HFF-Myc (cell line): ENCODE data around the gene HIVEP3.

Experiments used
- DNase-seq: peaks from one replicate; pipeline ENCODE4 v3.0.0-alpha.2; 2011; ENCODE audit warnings: low read depth; ENCODE audit errors: extremely low read depth
- H3K4me3 ChIP-seq: replicated peaks from 2 replicates; pipeline ENCODE4 v1.5.1; 2011; ENCODE audit warnings: low read depth, mild to moderate bottlenecking, control low read depth, low read length
- TF ChIP-seq, protein P1 (sequence below): IDR thresholded peaks from 2 replicates; pipeline ENCODE4 v1.5.1; 2012; ENCODE audit warnings: mild to moderate bottlenecking, low read depth, low read length, control low read depth; ENCODE audit errors: missing control alignments

Gene HIVEP3

DNA sequence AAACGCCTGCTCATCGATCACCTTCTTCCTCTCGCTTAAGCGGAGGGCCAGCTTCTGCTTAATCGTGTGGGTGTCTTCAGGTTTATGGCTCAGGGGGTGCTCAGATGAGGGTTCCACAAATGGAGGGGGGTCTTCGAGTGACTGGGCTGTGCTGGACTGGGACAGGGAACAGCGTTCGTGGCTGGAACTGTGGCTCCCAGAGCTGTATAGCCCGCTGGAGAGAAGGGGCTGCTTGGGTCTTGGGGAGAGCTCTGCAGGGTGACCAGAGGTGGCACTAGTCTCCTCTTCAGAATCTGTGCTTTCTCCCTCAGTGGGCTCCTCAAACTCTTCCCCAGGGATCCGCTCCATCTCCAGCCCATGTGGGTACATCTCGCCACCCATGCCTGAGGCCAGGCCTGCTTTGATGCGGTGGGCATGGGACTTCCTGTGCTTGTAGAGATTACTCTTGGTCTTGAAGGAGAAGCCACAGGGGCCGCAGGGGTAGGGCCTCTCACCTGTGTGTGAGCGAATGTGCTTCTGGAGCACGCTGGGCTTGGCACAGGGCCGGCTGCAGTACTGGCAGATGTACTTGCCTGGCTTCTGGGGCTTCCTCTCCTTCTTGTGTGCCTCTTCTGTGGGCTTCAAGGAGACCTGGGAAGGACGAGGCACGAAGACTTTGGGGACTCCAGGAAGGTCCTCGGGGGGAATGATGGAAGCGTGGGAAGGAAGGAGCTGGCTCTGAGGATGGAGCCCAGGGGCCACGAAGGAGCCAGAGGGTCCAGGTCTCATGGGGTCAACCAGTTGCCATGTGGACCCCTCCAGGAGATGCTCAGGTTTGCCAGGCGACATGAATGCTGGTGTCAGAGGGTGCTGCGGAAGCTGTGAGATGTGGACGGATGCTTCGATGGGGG lies 334.8 kb downstream of the HIVEP3 start:
- no peak overlapping the region for H3K4me3 ChIP-seq
- DNase-seq: no peak
- TF ChIP-seq, protein P1, sequence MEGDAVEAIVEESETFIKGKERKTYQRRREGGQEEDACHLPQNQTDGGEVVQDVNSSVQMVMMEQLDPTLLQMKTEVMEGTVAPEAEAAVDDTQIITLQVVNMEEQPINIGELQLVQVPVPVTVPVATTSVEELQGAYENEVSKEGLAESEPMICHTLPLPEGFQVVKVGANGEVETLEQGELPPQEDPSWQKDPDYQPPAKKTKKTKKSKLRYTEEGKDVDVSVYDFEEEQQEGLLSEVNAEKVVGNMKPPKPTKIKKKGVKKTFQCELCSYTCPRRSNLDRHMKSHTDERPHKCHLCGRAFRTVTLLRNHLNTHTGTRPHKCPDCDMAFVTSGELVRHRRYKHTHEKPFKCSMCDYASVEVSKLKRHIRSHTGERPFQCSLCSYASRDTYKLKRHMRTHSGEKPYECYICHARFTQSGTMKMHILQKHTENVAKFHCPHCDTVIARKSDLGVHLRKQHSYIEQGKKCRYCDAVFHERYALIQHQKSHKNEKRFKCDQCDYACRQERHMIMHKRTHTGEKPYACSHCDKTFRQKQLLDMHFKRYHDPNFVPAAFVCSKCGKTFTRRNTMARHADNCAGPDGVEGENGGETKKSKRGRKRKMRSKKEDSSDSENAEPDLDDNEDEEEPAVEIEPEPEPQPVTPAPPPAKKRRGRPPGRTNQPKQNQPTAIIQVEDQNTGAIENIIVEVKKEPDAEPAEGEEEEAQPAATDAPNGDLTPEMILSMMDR: no peak

DNA sequence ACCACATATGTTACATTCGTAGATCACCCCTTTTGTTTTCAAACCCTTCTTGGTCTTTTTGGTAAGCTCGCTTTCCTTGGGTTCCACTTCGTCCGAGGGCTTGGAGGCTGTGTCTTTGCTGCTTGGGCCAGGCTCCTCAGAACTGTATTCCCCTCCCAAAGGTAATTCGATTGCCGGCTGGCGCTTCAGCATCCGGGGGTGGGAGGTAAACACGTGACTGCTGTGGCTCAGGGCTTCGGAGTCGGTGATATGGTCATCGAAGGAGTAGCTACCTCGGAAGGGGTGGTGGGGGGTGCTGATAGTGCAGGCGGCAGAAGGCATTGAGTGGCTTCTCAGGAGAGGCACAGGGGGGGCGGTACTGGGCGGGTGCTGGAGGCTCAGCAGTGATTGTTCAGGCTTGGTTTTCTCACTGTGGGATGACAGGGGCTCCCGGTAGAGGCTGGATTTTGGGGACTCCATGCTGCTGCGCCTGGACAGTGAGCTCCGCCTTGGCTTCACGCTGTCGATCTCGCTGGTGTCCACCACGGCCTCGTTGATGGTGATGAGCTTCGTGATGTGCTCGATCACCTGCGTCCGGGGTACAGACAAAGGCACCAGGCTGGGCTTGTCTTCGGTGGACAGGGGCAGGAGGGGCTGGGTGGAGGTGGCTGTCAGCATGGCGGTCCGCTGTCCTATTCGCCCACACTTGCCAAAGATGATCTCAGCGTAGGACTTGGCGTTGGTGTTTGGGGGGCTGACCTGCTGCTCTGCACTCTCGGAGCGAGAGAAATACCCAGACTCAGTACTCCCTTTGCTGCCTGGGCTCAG lies 335.7 kb downstream of the HIVEP3 start:
- no peak overlapping the region for H3K4me3 ChIP-seq
- no peak for DNase-seq
- TF ChIP-seq, protein P1: no peak

DNA sequence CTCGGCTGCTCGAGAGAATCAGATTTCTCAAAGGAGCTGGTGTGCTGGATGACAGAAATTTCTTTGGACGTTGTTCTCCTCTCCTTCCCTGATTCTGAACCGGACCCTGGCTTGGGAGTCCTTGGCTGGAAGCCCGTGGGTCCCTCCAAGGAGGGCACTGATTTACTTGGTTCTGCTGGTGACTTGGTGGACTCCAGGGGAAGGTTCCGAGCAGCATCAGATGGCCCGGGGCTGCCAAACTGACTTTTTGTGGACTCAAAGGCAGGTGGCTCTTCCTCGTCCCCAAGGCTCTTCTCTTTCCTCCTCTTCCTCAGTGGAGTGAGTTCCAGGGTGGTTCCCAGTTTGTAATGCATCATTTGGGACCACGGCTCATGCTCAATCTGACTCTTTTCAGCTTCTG lies 336.4 kb downstream of the HIVEP3 start:
- no peak overlapping the region for H3K4me3 ChIP-seq
- DNase-seq: no peak
- TF ChIP-seq, protein P1: no peak

DNA sequence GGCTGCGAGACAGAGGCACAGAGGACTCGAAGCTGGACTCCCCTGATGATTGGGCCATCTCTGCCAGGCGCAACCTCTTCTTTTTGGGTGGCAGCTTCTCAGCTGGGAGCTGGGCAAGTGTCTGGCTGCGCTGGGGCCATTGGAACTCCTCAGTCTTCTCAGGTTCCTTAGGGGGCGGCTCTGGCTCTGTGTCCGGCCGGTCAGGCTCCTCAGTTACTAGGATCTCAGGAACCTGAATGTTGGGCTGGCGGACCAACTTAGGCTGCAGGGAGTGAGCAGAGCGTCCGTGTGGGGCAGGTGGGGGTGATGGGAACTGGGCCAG lies 336.8 kb downstream of the HIVEP3 start:
- TF ChIP-seq, protein P1: no peak
- H3K4me3 ChIP-seq: no peak overlapping the region
- no peak for DNase-seq

DNA sequence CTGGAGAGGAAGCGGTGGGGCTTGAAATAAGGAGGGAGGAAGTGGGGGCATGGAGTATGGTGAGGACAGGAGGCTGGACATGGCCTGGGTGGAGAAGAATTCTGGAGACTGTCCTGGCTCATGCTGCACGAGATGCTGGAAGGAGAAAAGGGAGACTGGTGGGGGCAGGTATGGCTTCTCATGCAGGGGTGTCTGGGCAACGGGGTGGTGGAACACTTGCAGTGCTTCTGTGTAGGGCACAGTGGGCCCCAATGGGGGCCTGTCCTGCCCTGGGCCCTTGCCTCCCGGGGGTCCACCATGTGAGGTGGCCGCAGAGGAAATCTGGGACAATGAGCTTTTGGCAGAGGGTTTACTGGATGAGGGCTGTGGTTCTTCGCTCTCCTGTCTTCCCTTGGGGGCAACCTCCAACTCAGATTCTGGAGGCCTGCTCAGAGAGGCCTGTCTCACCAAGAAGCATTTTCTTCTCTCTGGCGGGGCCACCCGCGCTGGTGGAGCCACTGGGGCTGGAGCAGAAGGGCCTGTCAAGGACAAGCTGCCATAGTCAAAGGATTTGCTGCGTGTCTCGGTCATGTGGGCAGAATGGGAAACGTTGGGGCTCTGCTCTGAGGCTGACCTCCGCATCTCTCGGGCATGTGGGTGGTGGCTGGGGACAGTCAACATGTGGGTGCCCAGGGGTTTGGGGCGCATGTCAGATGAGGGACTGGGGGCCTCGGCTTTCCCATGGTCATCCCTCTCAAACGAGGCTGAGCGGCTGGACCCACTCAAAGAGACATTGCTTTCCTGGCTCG lies 337.3 kb downstream of the HIVEP3 start:
- no peak for DNase-seq
- H3K4me3 ChIP-seq: no peak overlapping the region
- TF ChIP-seq, protein P1: no peak

DNA sequence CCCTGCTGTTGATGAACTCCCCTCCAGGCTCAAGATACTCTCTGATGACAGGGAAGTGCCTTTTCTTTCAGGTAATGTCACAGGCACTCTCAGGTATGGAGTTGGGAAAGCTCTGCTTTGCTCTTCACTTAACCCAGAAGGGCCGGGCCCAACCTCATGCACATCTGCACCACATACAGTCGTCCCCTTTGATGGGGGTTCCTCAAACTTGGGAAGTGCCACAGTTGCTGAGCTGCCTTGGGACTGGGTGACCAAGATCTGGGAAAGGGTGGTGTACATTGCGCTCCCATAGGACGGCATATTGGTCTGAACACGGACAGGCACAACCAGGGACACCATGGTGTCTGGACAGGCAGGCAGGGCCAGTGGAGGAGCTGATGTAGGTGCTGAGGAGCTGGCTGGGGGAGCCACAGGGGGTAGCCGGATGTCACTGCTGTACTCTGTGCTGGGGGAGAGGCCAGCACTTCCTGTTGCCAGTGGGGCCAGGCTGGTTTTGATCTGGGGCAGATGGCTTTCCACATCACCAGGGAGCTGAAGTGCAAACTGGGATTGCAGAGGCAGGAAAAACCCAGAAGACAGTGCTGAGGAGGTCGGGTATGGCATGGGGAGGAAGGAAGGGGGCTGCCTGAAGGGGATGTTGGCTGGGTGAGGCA lies 338.1 kb downstream of the HIVEP3 start:
- DNase-seq: no peak
- TF ChIP-seq, protein P1: no peak
- H3K4me3 ChIP-seq: no peak overlapping the region
